ENCODE data around the gene ADAT3.

Gene ADAT3

DNA sequence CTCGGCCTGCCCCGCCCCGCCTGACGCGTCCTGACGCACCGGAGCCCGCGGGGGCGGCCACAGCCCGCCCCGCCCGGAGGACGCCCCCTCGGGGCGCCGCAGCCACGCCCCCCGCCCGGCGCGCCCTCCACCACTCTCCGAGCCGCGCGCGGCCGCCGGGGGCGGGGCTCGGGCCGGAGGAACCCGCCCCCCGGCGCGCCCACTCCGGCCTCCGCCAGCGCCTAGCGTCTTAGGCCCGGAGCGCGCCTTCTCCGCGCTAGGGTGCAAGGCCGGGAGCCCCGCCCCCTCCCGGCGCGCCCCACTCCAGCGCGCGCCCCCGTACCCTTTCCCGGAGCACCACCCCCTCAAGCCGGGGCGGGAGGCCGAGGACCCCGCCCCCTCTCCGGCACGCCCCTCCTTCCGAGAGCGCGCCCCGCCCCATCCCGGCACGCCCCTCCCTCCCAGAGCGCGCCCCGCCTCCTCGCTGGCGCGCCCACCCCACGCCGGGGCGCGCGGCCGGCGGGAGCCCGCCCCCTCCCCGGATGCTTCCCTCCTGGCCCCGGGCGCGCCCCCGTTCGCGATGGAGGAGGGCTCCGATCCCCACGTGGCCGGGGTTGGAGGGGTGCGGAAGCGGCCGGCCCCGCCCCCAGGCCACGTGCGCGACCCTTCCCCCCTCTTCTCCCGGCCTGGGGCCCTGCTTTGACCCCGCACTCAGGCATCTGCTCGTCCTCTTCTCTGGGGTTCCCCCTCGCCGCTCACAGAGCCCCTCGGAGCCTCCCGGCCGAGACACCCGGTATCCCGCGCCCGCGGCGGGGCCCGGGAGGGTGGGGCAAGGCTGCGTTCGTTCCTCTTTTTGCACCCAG, 41.3 kb upstream of the ADAT3 start (continued):
- TF ChIP-seq ZBTB1 (tag by site-specific recombination; IDR thresholded peaks at IDR 0.05) (no peak), ZNF677 (tag by site-specific recombination; IDR thresholded peaks at IDR 0.05) (no peak), TRIM28 (IDR thresholded peaks at IDR 0.05; ENCODE audit: borderline replicate concordance, low read length) (no peak), ZNF221 (tag by site-specific recombination; IDR thresholded peaks at IDR 0.05; ENCODE audit: borderline replicate concordance) (no peak), ZXDB (tag by site-specific recombination; IDR thresholded peaks at IDR 0.05) (peak; percentile 65; the same call in 1 of the 2 replicates), ZNF707 (tag by site-specific recombination; IDR thresholded peaks at IDR 0.05) (no peak), SP3 (tag by site-specific recombination; IDR thresholded peaks at IDR 0.05) (peak; percentile 86), HOXC10 (CRISPR knock-in tag; IDR thresholded peaks at IDR 0.05) (no peak), KLF10 (tag by site-specific recombination; IDR thresholded peaks at IDR 0.05) (peak; percentile 97), GFI1B (tag by site-specific recombination; IDR thresholded peaks at IDR 0.05) (no peak), KLF8 (tag by site-specific recombination; IDR thresholded peaks at IDR 0.05) (peak; percentile 92), ZNF398 (tag by site-specific recombination; IDR thresholded peaks at IDR 0.05) (peak; percentile 86), ZNF624 (tag by site-specific recombination; IDR thresholded peaks at IDR 0.05) (no peak), ZNF274 (IDR thresholded peaks at IDR 0.05; ENCODE audit: low read length) (no peak), ZNF274 (tag by site-specific recombination; IDR thresholded peaks at IDR 0.05; ENCODE audit: borderline replicate concordance) (no peak), ZNF354C (tag by site-specific recombination; IDR thresholded peaks at IDR 0.05; ENCODE audit: borderline replicate concordance, low read depth) (no peak), ZNF560 (tag by site-specific recombination; IDR thresholded peaks at IDR 0.05; ENCODE audit: borderline replicate concordance) (no peak), ZNF621 (tag by site-specific recombination; IDR thresholded peaks at IDR 0.05) (no peak), ZFP41 (tag by site-specific recombination; IDR thresholded peaks at IDR 0.05; ENCODE audit: borderline replicate concordance) (no peak), ZNF214 (tag by site-specific recombination; IDR thresholded peaks at IDR 0.05; ENCODE audit: borderline replicate concordance) (no peak), ZNF426 (tag by site-specific recombination; IDR thresholded peaks at IDR 0.05) (no peak), ZNF629 (tag by site-specific recombination; IDR thresholded peaks at IDR 0.05) (0 out of 2 replicates have a peak, but pooled peaks have one; percentile 21), ZNF350 (tag by site-specific recombination; IDR thresholded peaks at IDR 0.05) (no peak), SP7 (tag by site-specific recombination; IDR thresholded peaks at IDR 0.05) (peak; percentile 80), SCRT2 (tag by site-specific recombination; IDR thresholded peaks at IDR 0.05) (no peak), ZBTB20 (tag by site-specific recombination; IDR thresholded peaks at IDR 0.05) (peak; percentile 87), ZBTB44 (tag by site-specific recombination; IDR thresholded peaks at IDR 0.05) (no peak)
- TF ChIP-seq, protein P1, sequence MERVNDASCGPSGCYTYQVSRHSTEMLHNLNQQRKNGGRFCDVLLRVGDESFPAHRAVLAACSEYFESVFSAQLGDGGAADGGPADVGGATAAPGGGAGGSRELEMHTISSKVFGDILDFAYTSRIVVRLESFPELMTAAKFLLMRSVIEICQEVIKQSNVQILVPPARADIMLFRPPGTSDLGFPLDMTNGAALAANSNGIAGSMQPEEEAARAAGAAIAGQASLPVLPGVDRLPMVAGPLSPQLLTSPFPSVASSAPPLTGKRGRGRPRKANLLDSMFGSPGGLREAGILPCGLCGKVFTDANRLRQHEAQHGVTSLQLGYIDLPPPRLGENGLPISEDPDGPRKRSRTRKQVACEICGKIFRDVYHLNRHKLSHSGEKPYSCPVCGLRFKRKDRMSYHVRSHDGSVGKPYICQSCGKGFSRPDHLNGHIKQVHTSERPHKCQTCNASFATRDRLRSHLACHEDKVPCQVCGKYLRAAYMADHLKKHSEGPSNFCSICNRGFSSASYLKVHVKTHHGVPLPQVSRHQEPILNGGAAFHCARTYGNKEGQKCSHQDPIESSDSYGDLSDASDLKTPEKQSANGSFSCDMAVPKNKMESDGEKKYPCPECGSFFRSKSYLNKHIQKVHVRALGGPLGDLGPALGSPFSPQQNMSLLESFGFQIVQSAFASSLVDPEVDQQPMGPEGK (tag by site-specific recombination; IDR thresholded peaks at IDR 0.05), result peak; percentile 95
- TF ChIP-seq, protein P2, sequence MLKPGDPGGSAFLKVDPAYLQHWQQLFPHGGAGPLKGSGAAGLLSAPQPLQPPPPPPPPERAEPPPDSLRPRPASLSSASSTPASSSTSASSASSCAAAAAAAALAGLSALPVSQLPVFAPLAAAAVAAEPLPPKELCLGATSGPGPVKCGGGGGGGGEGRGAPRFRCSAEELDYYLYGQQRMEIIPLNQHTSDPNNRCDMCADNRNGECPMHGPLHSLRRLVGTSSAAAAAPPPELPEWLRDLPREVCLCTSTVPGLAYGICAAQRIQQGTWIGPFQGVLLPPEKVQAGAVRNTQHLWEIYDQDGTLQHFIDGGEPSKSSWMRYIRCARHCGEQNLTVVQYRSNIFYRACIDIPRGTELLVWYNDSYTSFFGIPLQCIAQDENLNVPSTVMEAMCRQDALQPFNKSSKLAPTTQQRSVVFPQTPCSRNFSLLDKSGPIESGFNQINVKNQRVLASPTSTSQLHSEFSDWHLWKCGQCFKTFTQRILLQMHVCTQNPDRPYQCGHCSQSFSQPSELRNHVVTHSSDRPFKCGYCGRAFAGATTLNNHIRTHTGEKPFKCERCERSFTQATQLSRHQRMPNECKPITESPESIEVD (tag by site-specific recombination; IDR thresholded peaks at IDR 0.05), result no peak
- TF ChIP-seq, protein P3, sequence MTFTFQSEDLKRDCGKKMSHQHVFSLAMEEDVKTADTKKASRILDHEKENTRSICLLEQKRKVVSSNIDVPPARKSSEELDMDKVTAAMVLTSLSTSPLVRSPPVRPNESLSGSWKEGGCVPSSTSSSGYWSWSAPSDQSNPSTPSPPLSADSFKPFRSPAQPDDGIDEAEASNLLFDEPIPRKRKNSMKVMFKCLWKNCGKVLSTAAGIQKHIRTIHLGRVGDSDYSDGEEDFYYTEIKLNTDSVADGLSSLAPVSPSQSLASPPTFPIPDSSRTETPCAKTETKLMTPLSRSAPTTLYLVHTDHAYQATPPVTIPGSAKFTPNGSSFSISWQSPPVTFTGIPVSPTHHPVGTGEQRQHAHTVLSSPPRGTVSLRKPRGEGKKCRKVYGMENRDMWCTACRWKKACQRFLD (tag by site-specific recombination; IDR thresholded peaks at IDR 0.05), result no peak
- TF ChIP-seq, protein P4, sequence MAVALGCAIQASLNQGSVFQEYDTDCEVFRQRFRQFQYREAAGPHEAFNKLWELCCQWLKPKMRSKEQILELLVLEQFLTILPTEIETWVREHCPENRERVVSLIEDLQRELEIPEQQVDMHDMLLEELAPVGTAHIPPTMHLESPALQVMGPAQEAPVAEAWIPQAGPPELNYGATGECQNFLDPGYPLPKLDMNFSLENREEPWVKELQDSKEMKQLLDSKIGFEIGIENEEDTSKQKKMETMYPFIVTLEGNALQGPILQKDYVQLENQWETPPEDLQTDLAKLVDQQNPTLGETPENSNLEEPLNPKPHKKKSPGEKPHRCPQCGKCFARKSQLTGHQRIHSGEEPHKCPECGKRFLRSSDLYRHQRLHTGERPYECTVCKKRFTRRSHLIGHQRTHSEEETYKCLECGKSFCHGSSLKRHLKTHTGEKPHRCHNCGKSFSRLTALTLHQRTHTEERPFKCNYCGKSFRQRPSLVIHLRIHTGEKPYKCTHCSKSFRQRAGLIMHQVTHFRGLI (tag by site-specific recombination; IDR thresholded peaks at IDR 0.05), result no peak
